ENCODE results near the gene RHOA.
"Not testable (repeated sequence)": the region's sequence is repeated elsewhere in the genome, so short reads cannot be mapped to it uniquely, and the experiment has no call there.

RHOA gene

DNA sequence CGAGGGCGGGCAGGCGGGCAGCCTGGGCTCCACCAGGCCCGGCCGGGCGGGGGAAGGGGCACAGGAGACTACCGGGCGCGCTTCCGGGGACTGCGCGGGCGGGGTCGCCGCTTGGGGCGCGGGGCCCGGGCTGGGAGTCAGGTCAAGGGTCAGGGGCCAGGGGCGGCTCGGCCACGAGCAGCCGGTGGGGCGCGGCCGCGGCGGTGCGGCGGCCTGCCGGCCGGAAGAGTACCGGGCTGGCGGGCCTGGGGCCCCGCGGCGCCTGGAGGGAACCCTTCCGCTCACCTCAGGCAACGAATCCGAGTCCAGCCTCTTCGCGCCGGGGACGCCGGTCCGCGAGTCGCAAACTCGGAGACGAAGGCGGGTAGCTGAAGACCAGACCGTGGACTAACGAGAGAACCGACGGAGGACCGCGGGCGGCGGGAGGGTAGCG, 225 bp downstream of the RHOA start:
- peak; percentile 20 to 35 for DNase-seq (ENCODE audit: low read depth in 2 of 2)

DNA sequence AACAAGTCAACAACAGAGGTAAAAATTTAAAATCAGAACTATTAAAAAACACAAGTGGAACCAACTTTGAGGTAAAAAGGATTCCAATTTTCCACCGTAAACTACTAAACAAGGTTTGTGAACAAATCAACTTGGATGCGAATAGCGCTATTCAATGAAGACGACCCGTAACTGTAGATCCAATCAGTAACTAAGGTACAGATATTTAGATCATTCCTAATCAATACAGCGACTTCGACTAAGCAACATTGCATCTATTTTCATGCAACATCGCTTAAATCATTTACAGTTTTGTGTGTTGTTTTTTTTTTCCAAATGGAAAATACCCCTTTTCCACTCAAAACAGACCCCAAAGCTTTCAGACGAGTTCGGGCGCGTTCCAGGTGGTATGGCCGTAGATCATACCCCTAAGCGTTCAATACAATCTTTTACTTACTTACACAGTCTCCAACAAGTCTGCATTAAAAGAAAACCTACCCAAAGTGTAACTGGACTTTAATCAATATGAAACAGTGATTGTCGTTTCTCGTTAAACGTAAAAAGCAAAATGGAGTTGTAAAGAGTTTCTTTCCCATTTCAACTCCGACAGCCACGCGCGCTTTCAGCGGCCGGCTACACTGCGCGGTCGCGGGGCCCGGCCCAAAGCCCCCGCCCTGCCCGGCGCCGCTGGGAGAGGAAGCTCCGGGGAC, 786 bp downstream of the RHOA start:
- DNase-seq (ENCODE audit: low read depth in 2 of 2): no peak

GRCh38 chr3:49410066-49410845, 1.5 kb downstream of the RHOA start:
- DNase-seq (ENCODE audit: low read depth in 2 of 2): no peak

DNA sequence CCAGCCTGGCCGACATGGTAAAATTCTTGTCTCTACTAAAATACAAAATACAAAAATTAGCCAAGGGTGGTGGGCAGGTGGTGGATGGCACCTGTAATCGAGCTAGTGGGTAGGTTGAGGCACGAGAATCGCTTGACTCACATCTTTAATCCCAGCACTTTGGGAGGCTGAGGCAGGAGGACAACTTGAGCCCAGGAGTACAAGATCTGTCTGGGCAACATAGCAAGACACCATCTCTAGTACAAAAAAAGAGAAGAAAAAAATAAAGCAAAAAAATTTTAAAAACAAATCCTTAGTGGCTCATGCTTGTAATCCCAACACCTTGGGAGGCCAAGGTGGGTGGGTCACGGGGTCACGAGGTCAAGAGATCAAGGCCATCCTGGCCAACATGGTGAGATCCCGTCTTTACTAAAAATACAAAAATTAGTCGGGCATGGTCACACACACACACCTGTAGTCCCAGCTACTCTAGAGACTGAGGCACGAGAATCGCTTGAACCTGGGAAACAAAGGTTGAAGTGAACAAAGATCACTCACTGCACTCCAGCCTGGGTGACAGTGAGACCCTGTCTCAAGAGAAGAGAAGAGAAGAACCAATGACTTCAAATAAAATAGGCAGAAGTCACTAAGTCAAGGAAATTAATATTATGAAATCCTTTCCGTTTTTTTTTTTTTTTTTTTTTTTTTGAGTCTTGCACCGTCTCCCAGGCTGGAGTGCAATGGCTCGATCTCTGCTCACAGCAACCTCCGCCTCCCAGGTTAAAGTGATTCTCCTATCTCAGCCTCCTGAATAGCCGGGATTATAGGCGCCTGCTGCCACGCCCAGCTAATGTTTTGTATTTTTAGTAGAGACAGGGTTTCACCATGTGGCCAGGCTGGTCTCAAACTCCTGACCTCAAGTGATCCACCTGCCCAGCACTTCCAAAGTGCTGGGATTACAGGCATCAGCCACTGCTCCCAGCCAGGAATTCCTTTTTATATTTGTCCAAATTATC, 4.9 kb downstream of the RHOA start:
- DNase-seq (ENCODE audit: low read depth in 2 of 2): no peak

- DNase-seq (ENCODE audit: low read depth in 2 of 2): not testable (repeated sequence)
Measured at GRCh38 chr3:49405570-49405969, 6.2 kb downstream of the RHOA start.

- no peak for DNase-seq (ENCODE audit: low read depth in 2 of 2)
Measured at GRCh38 chr3:49403891-49404290, 7.9 kb downstream of the RHOA start.

DNA sequence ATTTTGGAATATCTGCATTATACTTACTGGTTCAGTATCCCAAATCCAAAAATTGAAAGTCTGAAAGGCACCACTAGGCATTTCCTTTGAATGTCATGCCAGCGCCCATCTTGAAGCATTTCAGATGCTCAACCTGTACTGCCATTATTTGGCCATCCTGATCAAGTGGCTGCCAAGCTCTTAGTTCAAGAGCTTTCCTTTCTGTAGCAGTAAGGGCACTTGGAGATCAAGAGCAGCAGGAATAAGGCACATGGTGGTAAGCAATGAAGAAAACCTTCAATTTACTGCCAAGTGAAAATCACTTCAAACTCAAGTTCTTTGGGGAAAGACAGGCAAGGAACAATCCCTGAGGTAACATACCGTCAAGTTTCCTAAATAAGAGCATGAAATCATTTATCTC, 10.0 kb downstream of the RHOA start:
- DNase-seq (ENCODE audit: low read depth in 2 of 2): no peak

DNA sequence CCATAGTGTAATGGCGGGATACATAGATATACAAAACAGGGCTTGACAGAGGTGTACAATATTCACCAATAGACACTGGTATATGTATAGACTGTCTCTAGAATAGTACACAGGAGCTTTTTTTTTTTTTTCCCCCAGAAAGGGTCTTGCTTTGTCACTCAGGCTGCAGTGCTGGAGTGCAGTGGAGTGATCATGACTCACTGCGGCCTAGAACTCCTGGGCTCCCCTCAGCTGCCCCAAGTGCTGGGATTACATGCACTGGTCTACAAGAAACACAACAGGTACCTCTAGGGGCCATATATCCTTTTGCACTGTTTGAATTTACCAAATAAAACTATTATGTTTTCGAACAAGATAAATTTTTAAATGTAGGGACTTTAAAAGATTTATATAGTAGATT, 12.3 kb downstream of the RHOA start:
- no peak for DNase-seq (ENCODE audit: low read depth in 2 of 2)

DNA sequence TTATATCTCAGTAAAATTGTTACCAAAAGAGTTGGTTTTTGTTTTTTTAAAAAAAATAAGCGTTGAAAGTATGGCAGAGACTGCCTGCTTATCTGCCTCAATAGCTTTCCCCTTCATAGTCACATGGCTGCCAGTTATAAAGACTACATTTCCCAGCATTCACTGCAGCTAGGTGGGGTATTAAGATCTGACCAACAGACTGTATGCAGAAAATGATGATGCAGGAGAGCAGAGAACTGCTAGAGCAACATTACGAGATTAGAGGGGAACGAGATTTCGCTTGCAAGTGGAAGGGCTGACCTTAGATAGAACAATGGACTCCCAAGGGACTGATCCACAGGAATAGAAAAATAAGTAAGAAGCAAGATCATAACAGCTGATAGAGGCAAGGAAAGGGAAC, 14.3 kb downstream of the RHOA start:
- DNase-seq (ENCODE audit: low read depth in 2 of 2): no peak

- DNase-seq (ENCODE audit: low read depth in 2 of 2): not testable (repeated sequence)
Measured at GRCh38 chr3:49391310-49391709, 20.5 kb downstream of the RHOA start.

GRCh38 chr3:49389297-49389696, 22.5 kb downstream of the RHOA start:
- no peak for DNase-seq (ENCODE audit: low read depth in 2 of 2)

GRCh38 chr3:49388289-49388820, 23.4 kb downstream of the RHOA start:
- no peak for DNase-seq (ENCODE audit: low read depth in 2 of 2)

DNA sequence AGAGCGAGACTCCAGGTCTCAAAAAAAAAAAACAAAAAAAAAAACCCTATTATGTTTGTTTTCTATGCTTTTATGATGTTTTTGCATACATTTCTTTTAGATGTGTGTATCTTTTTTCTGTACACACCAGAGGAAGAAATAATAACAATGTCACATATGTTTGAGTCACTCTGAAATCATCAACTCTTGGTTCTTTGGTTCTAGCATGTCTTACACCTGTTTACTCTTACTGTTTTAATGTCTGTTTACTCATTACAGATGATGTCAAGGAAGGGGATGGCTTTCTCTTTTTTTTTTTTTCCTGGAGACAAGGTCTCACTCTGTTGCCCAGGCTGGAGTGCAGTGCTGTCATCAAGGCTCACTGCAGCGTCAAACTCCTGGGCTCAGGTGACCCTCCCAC, 24.1 kb downstream of the RHOA start:
- DNase-seq (ENCODE audit: low read depth in 2 of 2): no peak

GRCh38 chr3:49386056-49386756, 25.6 kb downstream of the RHOA start:
- no peak for DNase-seq (ENCODE audit: low read depth in 2 of 2)

DNA sequence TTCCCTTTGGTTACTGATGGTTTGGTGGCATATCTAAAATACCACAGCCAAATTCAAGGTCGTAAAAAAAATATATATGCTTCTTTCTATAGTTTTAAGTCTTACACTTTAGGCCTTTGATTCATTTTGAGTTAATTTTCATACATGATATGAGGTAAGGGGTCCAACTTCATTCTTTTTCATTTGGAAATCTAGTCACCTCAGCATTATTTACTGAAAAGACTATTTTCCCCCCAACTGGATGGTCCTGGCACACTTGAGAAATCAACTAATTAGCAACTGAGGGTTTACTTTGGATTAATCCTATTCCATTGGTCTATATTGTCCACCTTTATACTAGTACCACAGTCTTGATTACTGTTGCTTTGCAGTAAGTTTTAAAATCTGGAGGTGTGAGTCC, 26.2 kb downstream of the RHOA start:
- DNase-seq (ENCODE audit: low read depth in 2 of 2): no peak

DNA sequence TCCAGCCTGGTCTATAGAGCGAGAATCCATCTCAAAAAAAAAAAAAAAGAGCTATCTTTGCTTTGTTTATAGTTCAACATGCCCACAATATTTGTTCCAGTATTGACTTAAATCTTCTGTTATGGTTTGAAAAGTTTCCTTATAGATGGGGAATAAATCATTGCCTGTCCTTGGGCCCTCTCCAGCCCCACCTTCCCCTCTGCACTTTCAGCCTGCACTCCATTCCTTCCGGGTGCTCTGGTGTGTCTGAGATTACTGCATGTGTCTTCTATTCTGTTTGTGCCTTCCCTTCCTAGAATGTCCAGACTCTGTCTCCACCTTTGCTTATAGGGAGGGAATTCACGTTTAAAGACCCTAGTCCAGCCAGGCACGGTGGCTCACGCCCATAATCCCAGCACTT, 28.4 kb downstream of the RHOA start:
- no peak for DNase-seq (ENCODE audit: low read depth in 2 of 2)

- DNase-seq (ENCODE audit: low read depth in 2 of 2): no peak
Measured at GRCh38 chr3:49378249-49378895, 33.4 kb downstream of the RHOA start.

- peak; percentile 24 to 32 for DNase-seq (ENCODE audit: low read depth in 2 of 2)
Measured at GRCh38 chr3:49377483-49377882, 34.3 kb downstream of the RHOA start.

DNA sequence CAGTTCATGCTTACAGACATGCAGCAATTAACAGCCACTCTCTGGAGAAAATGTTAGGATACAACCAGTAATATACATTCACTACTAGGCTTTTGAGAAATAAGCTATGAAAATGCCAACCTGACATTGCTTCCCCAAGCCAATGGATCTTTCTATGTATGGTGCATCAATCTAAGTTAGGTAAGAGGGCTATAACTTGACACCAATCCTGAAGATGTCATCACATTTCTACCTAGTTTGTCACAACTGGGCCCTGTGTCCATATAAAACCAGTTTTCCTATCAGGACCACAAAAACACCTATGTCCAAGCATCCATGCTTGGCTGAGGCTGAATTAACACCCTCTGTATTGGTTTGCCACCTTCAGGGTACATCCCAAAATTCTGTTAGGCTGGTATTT, 39.8 kb downstream of the RHOA start:
- no peak for DNase-seq (ENCODE audit: low read depth in 2 of 2)

GRCh38 chr3:49370585-49371290, 41.0 kb downstream of the RHOA start:
- DNase-seq (ENCODE audit: low read depth in 2 of 2): no peak

Measured in stimulated activated CD4-positive, alpha-beta T cell treated with anti-CD3 and anti-CD28 coated beads, Interleukin-12 subunit alpha, Interleukin-12 subunit beta, amount 100 ng/mL, for 24 hours (primary cell).